SHP77 (cell line): ENCODE data around the gene TAS1R2.

Source experiments
- DNase-seq, 2 experiments: peaks; one replicate each; lab custom pipeline; 2025; lab: John Stamatoyannopoulos, UW

Gene TAS1R2

GRCh38 chr1:18802231-18802630 lies 57.2 kb downstream of the TAS1R2 start:
- no peak for DNase-seq

- DNase-seq, result no peak
Measured at GRCh38 chr1:18800258-18800657, 59.2 kb downstream of the TAS1R2 start.

GRCh38 chr1:18799454-18799853 lies 60.0 kb downstream of the TAS1R2 start:
- DNase-seq, result no peak

GRCh38 chr1:18798946-18799345 lies 60.5 kb downstream of the TAS1R2 start:
- no peak for DNase-seq

GRCh38 chr1:18798533-18798932 lies 60.9 kb downstream of the TAS1R2 start:
- no peak for DNase-seq

- no peak for DNase-seq
Measured at GRCh38 chr1:18796950-18797349, 62.5 kb downstream of the TAS1R2 start.

GRCh38 chr1:18795002-18795689 lies 64.3 kb downstream of the TAS1R2 start:
- DNase-seq, result no peak

GRCh38 chr1:18794561-18794960 lies 64.9 kb downstream of the TAS1R2 start:
- DNase-seq, result peak; percentile 5 to 28

- DNase-seq, result peak in 1 of 2 experiments; percentile 10
Measured at GRCh38 chr1:18794051-18794450, 65.4 kb downstream of the TAS1R2 start.

GRCh38 chr1:18793164-18793563 lies 66.3 kb downstream of the TAS1R2 start:
- no peak for DNase-seq

- DNase-seq, result no peak
Measured at GRCh38 chr1:18792747-18793146, 66.7 kb downstream of the TAS1R2 start.
